ENCODE results near the gene KRTAP12-4. TPM values are rescaled to one million over a fixed set of nuclear protein-coding genes. Genes with fewer than 3 reads are reported as not detected.
"Not testable (repeated sequence)": the region's sequence is repeated elsewhere in the genome, so short reads cannot be mapped to it uniquely, and the experiment has no call there.

The KRTAP12-4 gene
- total and polyA plus RNA-seq, 2 donors (not counting 3 experiments of a cell fraction or from before 2014, with no cell fraction given), result not detected

- Histone ChIP-seq H3K4me1 (ENCODE audit: control insufficient read depth, extremely low read depth, insufficient read depth, low read length) (no peaks in the 10 kb centered on the region), H3K4me2 (ENCODE audit: insufficient read depth, low read length) (no peak overlapping the region), H3K4me3 (replicated peaks in 1 of 3; ENCODE audit: insufficient read depth in 1 of 3, low read depth in 1 of 3, low read length in 3 of 3) (no peak overlapping the region), H3K9ac (replicated peaks; ENCODE audit: extremely low read depth, insufficient read depth, low read length) (no peak overlapping the region), H3K27ac (ENCODE audit: insufficient read depth, low read depth, low read length) (no peak overlapping the region), H3K9me3 (replicated peaks; ENCODE audit: control insufficient read depth, insufficient read depth, low read length) (no peaks in the 10 kb centered on the region), H3K79me2 (ENCODE audit: control insufficient read depth, insufficient read depth, low read length) (no peaks in the 10 kb centered on the region), H3K27me3 (ENCODE audit: control insufficient read depth in 2 of 2, insufficient read depth in 2 of 2, low read length in 2 of 2) (peaks cover 5 to 15% of the 10 kb centered on the region in 2 experiments), H2AFZ (ENCODE audit: low read depth, low read length) (no peak overlapping the region), H3K36me3 (ENCODE audit: control insufficient read depth in 2 of 2, extremely low read depth in 1 of 2, insufficient read depth in 2 of 2, low read length in 2 of 2) (no peaks in the 10 kb centered on the region), H3K9me1 (replicated peaks; ENCODE audit: control insufficient read depth, extremely low read depth, insufficient read depth, low read length) (no peaks in the 10 kb centered on the region), H4K20me1 (replicated peaks; ENCODE audit: control insufficient read depth, extremely low read depth, insufficient read depth, low read length) (no peaks in the 10 kb centered on the region)
- ChIA-PET POLR2A (interaction anchor here (0.8 kb wide), 1 partner anchor 31 kb away, joined by 3 read pairs; the partner anchor contains the start of gene KRTAP12-4), CTCF (no interaction called here)
- dilution Hi-C loops (cut with MboI; ENCODE audit: extremely low pct_ligation_motif_present, low sequenced_read_pairs), result no loop called here
- intact Hi-C loops (cut with micrococcal nuclease), result no loop called here
- FAIRE-seq, result no peak
- no peak for TF ChIP-seq POLR2AphosphoS5 (IDR thresholded peaks at IDR 0.05; ENCODE audit: insufficient read depth, low read depth, low read length)
- TF ChIP-seq FOS (IDR thresholded peaks at IDR 0.05; ENCODE audit: borderline replicate concordance, insufficient read depth, low read length), result no peak
- TF ChIP-seq, protein P1, sequence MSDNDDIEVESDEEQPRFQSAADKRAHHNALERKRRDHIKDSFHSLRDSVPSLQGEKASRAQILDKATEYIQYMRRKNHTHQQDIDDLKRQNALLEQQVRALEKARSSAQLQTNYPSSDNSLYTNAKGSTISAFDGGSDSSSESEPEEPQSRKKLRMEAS (IDR thresholded peaks at IDR 0.05; ENCODE audit: insufficient read depth, insufficient read length), result no peak
- no peak for TF ChIP-seq GATA2 (IDR thresholded peaks at IDR 0.05; ENCODE audit: insufficient read depth, insufficient read length, low read depth, low read length)
- no peak for TF ChIP-seq MYC (IDR thresholded peaks at IDR 0.05; ENCODE audit: low read depth, low read length)
- no peak for TF ChIP-seq CTCF (IDR thresholded peaks at IDR 0.05; ENCODE audit: extremely low read depth in 1 of 2, insufficient read depth in 1 of 2, low read depth in 1 of 2, low read length in 2 of 2)
- no TSS peak for BruUV-seq (replicated peaks)
- no peak for DNase-seq (ENCODE audit: low read depth, low spot score)
Measured at GRCh38 chr21:44686000-44686781, 31.7 kb upstream of the KRTAP12-4 start.

DNA sequence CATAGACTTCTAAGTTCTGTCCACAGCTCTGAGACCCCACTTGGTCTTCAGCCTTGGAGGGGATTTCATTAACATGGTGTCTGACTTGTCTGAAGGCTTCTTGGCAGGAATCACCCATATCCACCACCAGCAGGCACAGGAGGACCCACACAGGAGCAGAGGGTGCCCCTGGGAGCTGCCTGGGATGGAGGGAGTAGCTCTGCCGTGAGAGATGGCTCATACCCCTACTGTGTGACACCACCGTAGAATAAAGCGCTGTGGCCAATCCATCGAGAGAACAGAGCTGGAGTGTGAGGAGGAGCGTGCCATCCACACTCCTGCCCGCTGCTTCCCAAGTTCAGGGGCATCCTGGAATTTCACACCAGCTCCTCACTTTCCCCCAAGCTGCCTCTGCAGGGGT, 30.6 kb upstream of the KRTAP12-4 start:
- FAIRE-seq; H3K9me3 ChIP-seq (replicated peaks; ENCODE audit: control insufficient read depth, insufficient read depth, low read length); H3K79me2 ChIP-seq (ENCODE audit: control insufficient read depth, insufficient read depth, low read length); DNase-seq (ENCODE audit: low read depth, low spot score); H3K9ac ChIP-seq (replicated peaks; ENCODE audit: extremely low read depth, insufficient read depth, low read length); BruUV-seq (replicated peaks); intact Hi-C loops (cut with micrococcal nuclease); H4K20me1 ChIP-seq (replicated peaks; ENCODE audit: control insufficient read depth, extremely low read depth, insufficient read depth, low read length); H3K4me3 ChIP-seq (replicated peaks in 1 of 3; ENCODE audit: insufficient read depth in 1 of 3, low read depth in 1 of 3, low read length in 3 of 3); H3K27me3 ChIP-seq (ENCODE audit: control insufficient read depth in 2 of 2, insufficient read depth in 2 of 2, low read length in 2 of 2); H3K27ac ChIP-seq (ENCODE audit: insufficient read depth, low read depth, low read length); POLR2A ChIA-PET; H2AFZ ChIP-seq (ENCODE audit: low read depth, low read length); H3K4me1 ChIP-seq (ENCODE audit: control insufficient read depth, extremely low read depth, insufficient read depth, low read length); H3K36me3 ChIP-seq (ENCODE audit: control insufficient read depth in 2 of 2, extremely low read depth in 1 of 2, insufficient read depth in 2 of 2, low read length in 2 of 2); H3K9me1 ChIP-seq (replicated peaks; ENCODE audit: control insufficient read depth, extremely low read depth, insufficient read depth, low read length); dilution Hi-C loops (cut with MboI; ENCODE audit: extremely low pct_ligation_motif_present, low sequenced_read_pairs); H3K4me2 ChIP-seq (ENCODE audit: insufficient read depth, low read length): not testable (repeated sequence)
- CTCF ChIA-PET, result interaction anchor here (1.3 to 2.2 kb wide), 2 partner anchors 10 to 108 kb away, joined by 3 to 5 read pairs; no protein-coding TSS in a partner anchor
